Right lung (tissue), 5 donors: Measurements from ENCODE around the gene GGTA1. TPM values are rescaled to one million over a fixed set of nuclear protein-coding genes. Genes with fewer than 3 reads are reported as not detected.
"Not testable (repeated sequence)": the region's sequence is repeated elsewhere in the genome, so short reads cannot be mapped to it uniquely, and the experiment has no call there.

Experiments used
- DNase-seq, 2 donors: peaks; one replicate each; pipeline ENCODE4 v3.0.0-alpha.2; 2013
- polyA plus RNA-seq, 5 donors: library from polyadenylated mRNA; unstranded; fragments of 120-200 nt; gene quantifications; one replicate each; pipeline versions ENCODE4 v1.2.1 to v1.2.3, GENCODE V29; 2013; ENCODE audit warnings: inconsistent platforms in 1 of 5, low replicate concordance in 1 of 5; ENCODE audit not compliant: insufficient read length in 5 of 5, insufficient read depth in 1 of 5

GGTA1 gene
- polyA plus RNA-seq, 5 donors, result 6.8 to 9.5 (median 7.6) TPM

- no peak for DNase-seq
Measured at GRCh38 chr9:121459513-121459912, 40.1 kb downstream of the GGTA1 start.

- DNase-seq, result not testable (repeated sequence)
Measured at GRCh38 chr9:121458449-121458848, 41.2 kb downstream of the GGTA1 start.

GRCh38 chr9:121455527-121456239, 44.0 kb downstream of the GGTA1 start:
- no peak for DNase-seq

GRCh38 chr9:121454972-121455371, 44.7 kb downstream of the GGTA1 start:
- no peak for DNase-seq

- DNase-seq, result peak in 1 of 2 donors; percentile 4
Measured at GRCh38 chr9:121453232-121453892, 46.3 kb downstream of the GGTA1 start.

- DNase-seq, result no peak
Measured at GRCh38 chr9:121452085-121452484, 47.6 kb downstream of the GGTA1 start.

- no peak for DNase-seq
Measured at GRCh38 chr9:121451586-121451985, 48.1 kb downstream of the GGTA1 start.

GRCh38 chr9:121450241-121450640, 49.4 kb downstream of the GGTA1 start:
- no peak for DNase-seq

GRCh38 chr9:121449786-121450185, 49.9 kb downstream of the GGTA1 start:
- DNase-seq, result no peak

- no peak for DNase-seq
Measured at GRCh38 chr9:121447321-121447834, 52.3 kb downstream of the GGTA1 start.

GRCh38 chr9:121445986-121446385, 53.7 kb downstream of the GGTA1 start:
- no peak for DNase-seq

- no peak for DNase-seq
Measured at GRCh38 chr9:121443981-121444380, 55.7 kb downstream of the GGTA1 start.

GRCh38 chr9:121441165-121441564, 58.5 kb downstream of the GGTA1 start:
- no peak for DNase-seq

GRCh38 chr9:121439711-121440664, 59.7 kb downstream of the GGTA1 start:
- peak in 1 of 2 donors; percentile 5 for DNase-seq

- DNase-seq, result no peak
Measured at GRCh38 chr9:121439016-121439415, 60.6 kb downstream of the GGTA1 start.

- DNase-seq, result no peak
Measured at GRCh38 chr9:121437891-121438290, 61.8 kb downstream of the GGTA1 start.

- DNase-seq, result not testable (repeated sequence)
Measured at GRCh38 chr9:121437046-121437445, 62.6 kb downstream of the GGTA1 start.

GRCh38 chr9:121434969-121435368, 64.7 kb downstream of the GGTA1 start:
- no peak for DNase-seq

- DNase-seq, result no peak
Measured at GRCh38 chr9:121427899-121428298, 71.7 kb downstream of the GGTA1 start.

- DNase-seq, result no peak
Measured at GRCh38 chr9:121424024-121424432, 75.6 kb downstream of the GGTA1 start.

GRCh38 chr9:121411993-121412392, 87.7 kb downstream of the GGTA1 start:
- no peak for DNase-seq

- no peak for DNase-seq
Measured at GRCh38 chr9:121405899-121406298, 93.7 kb downstream of the GGTA1 start.
